DOHH2 (cell line): ENCODE results near the gene MCC.

Experiments
- H3F3A ChIP-seq: fragments of 200-600 bp; sonication (generic), shearing (Covaris generic); 2 replicates; pipeline ENCODE4 v1.6.0; 2016; ENCODE audit warnings: antibody characterized with exemption, mild to moderate bottlenecking; ENCODE audit not compliant: control insufficient read depth, insufficient read depth
- H3K27ac ChIP-seq: fragments of 200-600 bp; sonication (generic); 2 replicates; pipeline ENCODE4 v1.5.1; 2014; ENCODE audit warnings: low read depth, mild to moderate bottlenecking, low read length, moderate library complexity
- H3K27me3 ChIP-seq: fragments of 200-600 bp; sonication (generic); 2 replicates; pipeline ENCODE4 v1.6.1; 2014; ENCODE audit warnings: mild to moderate bottlenecking, low read length, mixed read lengths; ENCODE audit not compliant: control insufficient read depth
- H3K36me3 ChIP-seq: fragments of 200-600 bp; sonication (generic); 2 replicates; pipeline ENCODE4 v1.6.1; 2014; ENCODE audit warnings: mild to moderate bottlenecking, low read length, moderate library complexity, mixed read lengths; ENCODE audit not compliant: control insufficient read depth
- H3K4me1 ChIP-seq: fragments of 200-600 bp; sonication (generic); 2 replicates; pipeline ENCODE4 v1.6.1; 2014; ENCODE audit warnings: mild to moderate bottlenecking, low read length, mixed read lengths; ENCODE audit not compliant: control insufficient read depth
- H3K4me2 ChIP-seq: fragments of 200-600 bp; sonication (generic); 2 replicates; pipeline ENCODE4 v1.6.0; 2014; ENCODE audit warnings: mild to moderate bottlenecking, low read length, moderate library complexity
- H3K4me3 ChIP-seq: fragments of 200-600 bp; sonication (generic); 2 replicates; pipeline ENCODE4 v1.5.1; 2014; ENCODE audit warnings: mild to moderate bottlenecking, low read length, mixed read lengths
- H3K79me2 ChIP-seq: fragments of 200-600 bp; sonication (generic); 2 replicates; pipeline ENCODE4 v1.6.1; 2014; ENCODE audit warnings: mild to moderate bottlenecking, low read length, mixed read lengths; ENCODE audit not compliant: control insufficient read depth
- H3K9me2 ChIP-seq: fragments of 200-600 bp; sonication (generic); replicated peaks from 2 replicates; pipeline ENCODE4 v1.6.1; 2014; ENCODE audit warnings: mild to moderate bottlenecking, low read length, mixed read lengths; ENCODE audit not compliant: control insufficient read depth
- H3K9me3 ChIP-seq: fragments of 200-600 bp; sonication (generic); 2 replicates; pipeline ENCODE4 v1.6.1; 2014; ENCODE audit warnings: antibody characterized with exemption, low read length, mixed read lengths; ENCODE audit not compliant: control insufficient read depth, insufficient read depth
- H4K20me1 ChIP-seq: fragments of 200-600 bp; sonication (generic); 2 replicates; pipeline ENCODE4 v1.6.0; 2014; ENCODE audit warnings: low read depth, mild to moderate bottlenecking, antibody characterized with exemption, low read length, moderate library complexity; ENCODE audit not compliant: control insufficient read depth, insufficient read depth
- CTCF ChIP-seq: fragments of 200-600 bp; sonication (generic); IDR thresholded peaks from one replicate; pipeline ENCODE4 v1.5.1; 2014; ENCODE audit warnings: antibody characterized with exemption, mild to moderate bottlenecking, low read depth, low read length; ENCODE audit not compliant: poor library complexity, severe bottlenecking
- EZH2phosphoT487 ChIP-seq: fragments of 200-600 bp; sonication (generic); IDR thresholded peaks from 2 replicates; pipeline ENCODE4 v1.6.1; 2017; ENCODE audit warnings: borderline replicate concordance, mild to moderate bottlenecking, antibody characterized with exemption, low read length, moderate library complexity, mixed read lengths

MCC gene

GRCh38 chr5:113162770-113163169 lies 325.5 kb downstream of the MCC start:
- H3K4me1 ChIP-seq = no peaks in the 10 kb centered on the region
- no peaks in the 10 kb centered on the region for H3K9me3 ChIP-seq
- TF ChIP-seq CTCF = no peak
- TF ChIP-seq EZH2phosphoT487 = no peak
- H3F3A ChIP-seq = no peaks in the 10 kb centered on the region
- no peaks in the 10 kb centered on the region for H4K20me1 ChIP-seq
- no peaks in the 10 kb centered on the region for H3K9me2 ChIP-seq
- H3K27me3 ChIP-seq = peaks cover 4% of the 10 kb centered on the region; the same call in 1 of the 2 replicates
- no peak overlapping the region for H3K4me2 ChIP-seq
- H3K79me2 ChIP-seq = no peaks in the 10 kb centered on the region
- no peak overlapping the region for H3K4me3 ChIP-seq
- H3K36me3 ChIP-seq = no peaks in the 10 kb centered on the region
- H3K27ac ChIP-seq = no peak overlapping the region

DNA sequence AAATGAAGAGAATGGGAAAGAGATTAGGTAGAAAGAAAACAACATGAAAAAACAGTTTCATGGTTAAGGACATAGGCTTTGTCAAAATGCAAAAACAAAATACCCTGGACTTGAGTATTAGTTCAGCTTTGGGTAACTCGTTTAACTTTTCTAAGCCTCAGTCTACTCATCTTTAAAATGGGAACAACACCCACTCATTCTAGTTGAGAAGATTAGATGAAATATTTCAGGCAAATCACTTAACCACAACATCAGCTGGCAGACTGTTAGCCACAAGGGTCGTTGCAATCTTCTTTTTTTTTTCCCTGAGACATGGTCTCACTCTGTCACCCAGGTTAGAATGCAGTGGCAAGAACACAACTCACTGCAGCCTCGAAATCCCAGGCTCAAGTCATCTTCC lies 326.0 kb downstream of the MCC start:
- no peaks in the 10 kb centered on the region for H3K79me2 ChIP-seq
- no peaks in the 10 kb centered on the region for H3K4me1 ChIP-seq
- H3K9me3 ChIP-seq = no peaks in the 10 kb centered on the region
- H3F3A ChIP-seq = no peaks in the 10 kb centered on the region
- H3K4me3 ChIP-seq = no peak overlapping the region
- H3K36me3 ChIP-seq = no peaks in the 10 kb centered on the region
- no peaks in the 10 kb centered on the region for H3K9me2 ChIP-seq
- no peak overlapping the region for H3K4me2 ChIP-seq
- no peaks in the 10 kb centered on the region for H4K20me1 ChIP-seq
- peaks cover 4% of the 10 kb centered on the region; the same call in 1 of the 2 replicates for H3K27me3 ChIP-seq
- no peak overlapping the region for H3K27ac ChIP-seq
- TF ChIP-seq EZH2phosphoT487 (no peak), CTCF (no peak)

DNA sequence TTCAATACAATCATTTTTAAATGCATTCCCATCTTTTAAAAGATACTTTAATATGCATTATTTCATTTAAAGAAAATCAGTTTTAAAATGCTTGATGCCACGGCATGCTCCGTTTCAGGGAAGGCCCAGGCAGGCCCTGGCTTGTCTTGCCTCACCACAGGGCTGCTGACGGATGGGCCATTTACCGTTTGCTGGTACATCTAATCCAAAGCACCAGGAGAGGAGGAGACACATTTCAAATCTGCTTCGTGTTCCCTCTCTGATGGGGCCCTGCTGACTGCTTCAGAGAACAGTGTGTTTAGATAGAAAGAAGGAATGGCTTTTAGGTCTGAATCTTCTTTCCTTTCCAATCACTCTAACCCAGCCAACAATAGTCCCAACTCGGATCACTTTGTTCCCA lies 326.4 kb downstream of the MCC start:
- H3K36me3 ChIP-seq = no peaks in the 10 kb centered on the region
- peaks cover 4% of the 10 kb centered on the region; the same call in 1 of the 2 replicates for H3K27me3 ChIP-seq
- no peaks in the 10 kb centered on the region for H3K4me1 ChIP-seq
- TF ChIP-seq EZH2phosphoT487 (no peak), CTCF (no peak)
- H3K4me2 ChIP-seq = no peak overlapping the region
- no peaks in the 10 kb centered on the region for H3F3A ChIP-seq
- no peak overlapping the region for H3K4me3 ChIP-seq
- H3K9me3 ChIP-seq = no peaks in the 10 kb centered on the region
- H4K20me1 ChIP-seq = no peaks in the 10 kb centered on the region
- H3K9me2 ChIP-seq = no peaks in the 10 kb centered on the region
- H3K27ac ChIP-seq = no peak overlapping the region
- H3K79me2 ChIP-seq = no peaks in the 10 kb centered on the region

GRCh38 chr5:113157886-113158285 lies 330.4 kb downstream of the MCC start:
- no peaks in the 10 kb centered on the region for H3K36me3 ChIP-seq
- TF ChIP-seq EZH2phosphoT487 (no peak), CTCF (no peak)
- H3F3A ChIP-seq = no peaks in the 10 kb centered on the region
- no peaks in the 10 kb centered on the region for H3K9me2 ChIP-seq
- no peaks in the 10 kb centered on the region for H3K79me2 ChIP-seq
- no peak overlapping the region for H3K4me2 ChIP-seq
- no peaks in the 10 kb centered on the region for H3K4me1 ChIP-seq
- no peaks in the 10 kb centered on the region for H3K27me3 ChIP-seq
- no peaks in the 10 kb centered on the region for H4K20me1 ChIP-seq
- no peaks in the 10 kb centered on the region for H3K9me3 ChIP-seq
- H3K27ac ChIP-seq = no peak overlapping the region
- no peak overlapping the region for H3K4me3 ChIP-seq
